AG09319 (cell line): ENCODE measurements around the gene SYNE1.

Source experiments
- DNase-seq: peaks from one replicate; pipeline ENCODE4 v3.0.0-alpha.2; 2010; ENCODE audit warnings: low read depth; ENCODE audit errors: extremely low read depth
- TF ChIP-seq, protein P1 (sequence below): IDR thresholded peaks from 2 replicates; pipeline ENCODE4 v1.5.1; 2011; ENCODE audit warnings: low read depth, mild to moderate bottlenecking, inconsistent platforms, low read length, moderate library complexity

Gene SYNE1

DNA sequence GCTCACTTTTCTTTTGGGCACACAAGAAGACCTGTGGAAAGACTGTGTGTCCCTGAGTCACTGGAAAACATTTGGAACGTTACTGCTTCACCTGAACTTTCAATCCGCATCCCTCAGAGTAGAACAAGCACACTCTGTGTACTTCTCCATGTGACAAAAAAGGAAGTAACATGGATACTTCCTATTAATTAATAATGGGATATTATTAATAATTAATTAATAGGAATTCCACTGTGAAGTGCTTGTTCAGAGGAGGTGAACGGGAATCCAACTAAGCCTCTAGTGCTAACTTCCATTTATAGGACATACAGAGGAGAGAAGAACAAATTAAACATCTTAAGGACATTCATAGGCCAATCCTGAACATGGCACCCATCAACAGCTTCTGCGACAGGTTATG, 407.8 kb downstream of the SYNE1 start:
- no peak for DNase-seq
- TF ChIP-seq, protein P1, sequence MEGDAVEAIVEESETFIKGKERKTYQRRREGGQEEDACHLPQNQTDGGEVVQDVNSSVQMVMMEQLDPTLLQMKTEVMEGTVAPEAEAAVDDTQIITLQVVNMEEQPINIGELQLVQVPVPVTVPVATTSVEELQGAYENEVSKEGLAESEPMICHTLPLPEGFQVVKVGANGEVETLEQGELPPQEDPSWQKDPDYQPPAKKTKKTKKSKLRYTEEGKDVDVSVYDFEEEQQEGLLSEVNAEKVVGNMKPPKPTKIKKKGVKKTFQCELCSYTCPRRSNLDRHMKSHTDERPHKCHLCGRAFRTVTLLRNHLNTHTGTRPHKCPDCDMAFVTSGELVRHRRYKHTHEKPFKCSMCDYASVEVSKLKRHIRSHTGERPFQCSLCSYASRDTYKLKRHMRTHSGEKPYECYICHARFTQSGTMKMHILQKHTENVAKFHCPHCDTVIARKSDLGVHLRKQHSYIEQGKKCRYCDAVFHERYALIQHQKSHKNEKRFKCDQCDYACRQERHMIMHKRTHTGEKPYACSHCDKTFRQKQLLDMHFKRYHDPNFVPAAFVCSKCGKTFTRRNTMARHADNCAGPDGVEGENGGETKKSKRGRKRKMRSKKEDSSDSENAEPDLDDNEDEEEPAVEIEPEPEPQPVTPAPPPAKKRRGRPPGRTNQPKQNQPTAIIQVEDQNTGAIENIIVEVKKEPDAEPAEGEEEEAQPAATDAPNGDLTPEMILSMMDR = no peak

DNA sequence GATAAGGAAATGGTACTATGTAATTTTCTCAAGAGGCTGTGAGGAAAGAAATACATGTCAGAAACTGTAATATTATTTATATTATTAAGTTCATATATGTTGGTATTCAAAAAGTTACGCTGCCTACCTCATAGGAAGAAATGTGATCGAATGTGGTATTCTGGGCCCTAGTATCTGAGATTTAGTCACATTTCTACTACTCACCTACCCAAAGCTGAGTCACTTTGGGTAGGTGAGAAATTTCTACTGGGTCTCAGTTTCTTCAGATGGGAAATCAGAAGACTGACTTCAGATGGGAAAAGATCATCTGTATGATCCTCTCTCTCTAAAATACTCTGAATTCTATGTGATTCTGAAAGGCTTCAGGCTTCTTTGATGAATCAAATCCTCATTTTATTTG, 411.0 kb downstream of the SYNE1 start:
- no peak for DNase-seq
- TF ChIP-seq, protein P1 = no peak

DNA sequence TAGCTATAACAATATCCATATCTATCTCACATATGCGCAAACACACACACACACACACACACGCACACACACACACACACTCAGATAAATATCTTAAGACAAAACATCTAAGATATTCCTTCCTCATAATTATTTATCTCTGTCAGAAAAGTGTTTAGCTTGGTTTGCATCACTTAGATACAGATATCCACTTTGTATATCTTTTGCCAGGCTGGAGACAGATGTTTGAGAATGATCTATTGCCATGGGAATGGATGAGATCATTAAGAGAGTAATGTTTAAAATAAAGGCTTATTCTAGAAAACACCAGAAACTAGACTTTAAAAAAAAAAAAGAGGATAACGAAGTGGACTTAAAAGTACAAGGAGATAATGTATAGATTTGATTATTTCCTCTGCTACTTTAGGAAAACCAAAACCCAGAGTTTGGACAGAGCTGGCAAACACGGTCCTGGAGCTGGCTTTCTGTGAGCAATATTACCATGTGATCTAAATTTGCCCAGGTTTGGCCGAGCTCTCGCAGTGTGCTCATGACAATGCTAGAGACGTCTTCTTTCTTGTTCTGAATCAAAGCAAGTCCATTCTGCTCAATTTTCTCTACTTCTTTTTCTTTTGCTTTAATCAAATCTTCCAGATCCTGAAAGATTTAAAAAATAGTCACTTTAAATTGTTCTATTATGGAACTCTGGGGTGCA, 411.8 kb downstream of the SYNE1 start:
- TF ChIP-seq, protein P1 = no peak
- peak; percentile 20 for DNase-seq

DNA sequence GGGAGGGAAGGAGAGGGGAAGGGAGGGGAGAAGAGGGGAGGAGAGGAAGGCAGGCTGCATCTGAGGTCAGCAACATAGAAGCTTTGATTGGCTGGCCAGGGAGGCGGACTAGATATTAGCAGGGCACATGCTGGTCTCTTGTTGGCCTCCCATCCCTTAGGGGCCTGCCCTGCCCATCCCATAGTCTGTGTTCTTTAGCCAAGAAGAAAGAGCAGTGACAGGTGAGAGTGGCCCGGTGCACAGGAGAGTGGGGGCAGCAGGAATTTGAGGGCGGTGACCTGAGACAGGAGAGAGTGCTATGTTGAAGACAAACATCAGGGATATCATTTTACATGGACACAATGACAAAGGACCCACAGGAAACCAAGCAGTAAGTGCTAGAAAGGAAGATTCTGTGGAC, 413.5 kb downstream of the SYNE1 start:
- no peak for DNase-seq
- TF ChIP-seq, protein P1 = no peak

DNA sequence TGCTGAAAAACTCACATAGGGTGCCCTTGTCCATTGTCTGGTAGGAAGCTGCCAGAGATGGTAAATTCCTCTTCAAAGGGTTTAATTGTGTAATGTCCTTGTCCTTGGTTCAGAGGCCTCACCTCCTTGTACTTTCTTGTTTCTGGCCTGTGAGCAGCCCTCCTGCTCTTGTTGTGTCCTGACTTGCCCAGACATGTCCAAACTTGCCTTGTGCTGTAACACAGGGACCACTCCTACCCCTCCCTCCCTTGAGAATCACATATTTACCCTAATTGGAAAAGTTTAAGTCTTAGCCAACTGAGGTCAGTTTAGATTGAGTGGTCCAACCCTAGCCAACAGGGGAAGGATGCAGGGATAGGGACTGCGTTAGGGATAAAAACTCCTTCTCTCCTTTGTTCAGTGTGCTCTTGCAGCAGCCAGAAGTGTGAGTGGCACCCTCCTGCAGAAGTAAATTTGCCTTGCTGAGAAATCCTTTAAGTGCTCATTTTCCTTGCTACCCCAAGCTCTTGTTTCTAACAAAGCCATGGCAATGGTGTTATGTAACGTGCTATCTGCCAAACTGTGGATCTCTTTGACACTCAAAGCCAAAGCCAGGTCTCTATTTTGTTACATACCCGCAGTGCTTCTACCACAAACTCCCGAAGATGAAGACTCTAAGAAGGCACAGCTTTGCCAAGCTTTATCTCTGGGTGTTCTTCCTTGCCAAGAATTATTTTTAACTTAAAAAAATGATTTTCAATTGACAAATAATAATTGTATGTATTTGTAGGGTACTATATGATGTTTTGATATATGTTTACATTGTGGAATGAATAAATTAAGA, 415.1 kb downstream of the SYNE1 start:
- DNase-seq = no peak
- TF ChIP-seq, protein P1 = no peak

DNA sequence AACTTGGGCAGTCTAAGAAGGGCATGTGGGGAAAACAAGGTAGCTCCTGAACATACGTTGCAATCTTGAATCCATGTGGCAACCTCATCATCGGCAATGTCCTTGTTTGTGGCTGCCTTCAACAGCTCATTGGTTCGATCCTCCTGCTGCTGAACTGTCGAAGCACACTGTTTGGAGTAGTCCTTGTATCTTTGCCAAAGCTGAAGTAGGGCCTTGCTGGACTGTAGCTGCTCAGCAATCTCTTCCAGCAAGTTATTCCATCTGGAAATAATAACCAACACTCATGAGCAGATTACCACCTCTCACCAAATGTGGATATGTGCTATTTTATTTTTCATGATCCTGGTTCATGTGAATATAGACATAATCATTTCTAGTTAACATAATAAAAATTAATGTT, 416.4 kb downstream of the SYNE1 start:
- TF ChIP-seq, protein P1 = no peak
- DNase-seq = peak; percentile 23

DNA sequence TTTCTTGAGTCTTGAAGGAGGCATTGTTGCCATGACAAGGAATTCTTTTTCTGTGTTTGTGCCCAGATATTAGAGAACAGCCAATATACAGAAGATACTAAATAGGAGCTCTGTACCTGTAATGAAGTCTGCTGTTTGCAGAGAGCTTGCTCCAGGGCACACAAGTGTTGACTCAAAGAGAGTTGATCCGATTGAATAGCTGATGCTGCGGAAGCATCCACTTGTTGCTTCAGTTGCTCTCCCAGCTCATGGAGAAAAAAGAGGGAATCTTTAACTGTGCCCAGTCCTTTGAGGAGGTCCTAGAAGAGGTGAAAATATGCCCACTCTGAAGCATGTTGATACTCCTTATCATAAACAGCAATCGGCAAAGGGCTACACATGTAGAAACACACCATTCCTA, 418.3 kb downstream of the SYNE1 start:
- TF ChIP-seq, protein P1 = no peak
- no peak for DNase-seq
